GM21528 (cell line): ENCODE measurements around the gene LRRTM4.

Experiments used
- ATAC-seq: cut with Tn5 transposase; IDR thresholded peaks from one replicate; pipeline ENCODE4 v1.9.1; 2021; ENCODE audit warnings: mild to moderate bottlenecking, moderate library complexity; ENCODE audit not compliant: unreplicated experiment, low FRiP score

Gene LRRTM4

GRCh38 chr2:77328134-77328931, 193.8 kb downstream of the LRRTM4 start:
- ATAC-seq: no peak

GRCh38 chr2:77325395-77325794, 196.8 kb downstream of the LRRTM4 start:
- no peak for ATAC-seq

DNA sequence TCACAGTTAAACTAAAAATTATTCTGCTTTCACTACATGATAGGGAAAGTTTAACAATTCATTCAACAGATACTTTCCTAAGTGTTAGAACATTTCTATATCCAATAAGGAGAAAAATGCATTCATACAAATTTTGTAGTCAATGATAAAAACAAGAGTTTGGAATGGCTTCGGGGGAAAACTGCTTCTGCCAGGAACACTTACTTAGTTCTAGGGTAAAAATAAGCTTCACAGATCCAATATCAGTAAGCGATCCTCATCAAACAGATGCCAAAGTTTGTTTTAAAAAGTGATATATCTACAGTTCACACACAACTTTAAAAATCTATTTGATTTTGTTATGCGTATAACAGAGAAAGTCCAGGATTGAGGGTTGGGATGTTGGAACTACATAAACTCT, 199.7 kb downstream of the LRRTM4 start:
- ATAC-seq: no peak

GRCh38 chr2:77314721-77315120, 207.5 kb downstream of the LRRTM4 start:
- no peak for ATAC-seq

DNA sequence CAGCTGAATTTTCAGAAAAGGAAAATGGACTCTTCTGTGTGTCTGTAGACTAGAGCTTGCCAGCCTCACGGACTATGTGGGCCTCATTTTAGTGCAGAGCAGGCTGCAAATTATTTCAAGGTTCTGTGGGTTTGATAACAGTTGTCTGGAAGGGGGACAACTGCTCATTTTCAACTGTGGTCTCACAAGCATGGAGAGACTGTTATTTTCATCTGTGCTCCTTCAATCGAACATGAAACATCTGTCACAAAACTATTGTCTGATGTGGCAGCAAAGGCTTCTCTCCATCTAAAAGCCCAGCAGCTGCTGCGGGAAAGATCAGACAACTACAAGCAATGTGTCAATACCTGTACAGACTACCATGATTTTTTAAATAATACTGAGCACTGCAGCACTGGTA, 211.8 kb downstream of the LRRTM4 start:
- no peak for ATAC-seq

GRCh38 chr2:77309725-77310124, 212.5 kb downstream of the LRRTM4 start:
- ATAC-seq: no peak

GRCh38 chr2:77301441-77301840, 220.7 kb downstream of the LRRTM4 start:
- ATAC-seq: no peak

- no peak for ATAC-seq
Observed at GRCh38 chr2:77296791-77297190, 225.4 kb downstream of the LRRTM4 start.

GRCh38 chr2:77294474-77294873, 227.7 kb downstream of the LRRTM4 start:
- no peak for ATAC-seq

DNA sequence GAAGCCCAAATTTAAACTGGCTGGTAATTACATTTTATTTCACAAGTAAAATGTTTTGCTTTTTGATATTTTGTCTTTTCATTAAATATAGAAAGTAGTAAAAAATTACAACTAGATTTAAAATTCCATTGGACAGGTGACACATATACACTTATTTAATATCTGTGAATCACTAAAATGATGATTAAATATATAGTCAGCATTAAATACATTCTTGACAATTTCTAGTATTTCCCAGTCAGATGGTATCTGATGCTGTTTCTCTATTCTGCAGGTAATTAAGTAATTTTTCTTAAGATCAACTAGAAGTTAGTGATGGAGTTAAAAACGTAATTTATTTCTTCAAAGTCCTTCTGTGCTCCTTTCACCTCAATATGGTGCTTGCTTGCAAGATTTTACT, 237.8 kb downstream of the LRRTM4 start:
- no peak for ATAC-seq

GRCh38 chr2:77271262-77271661, 250.9 kb downstream of the LRRTM4 start:
- ATAC-seq: no peak

DNA sequence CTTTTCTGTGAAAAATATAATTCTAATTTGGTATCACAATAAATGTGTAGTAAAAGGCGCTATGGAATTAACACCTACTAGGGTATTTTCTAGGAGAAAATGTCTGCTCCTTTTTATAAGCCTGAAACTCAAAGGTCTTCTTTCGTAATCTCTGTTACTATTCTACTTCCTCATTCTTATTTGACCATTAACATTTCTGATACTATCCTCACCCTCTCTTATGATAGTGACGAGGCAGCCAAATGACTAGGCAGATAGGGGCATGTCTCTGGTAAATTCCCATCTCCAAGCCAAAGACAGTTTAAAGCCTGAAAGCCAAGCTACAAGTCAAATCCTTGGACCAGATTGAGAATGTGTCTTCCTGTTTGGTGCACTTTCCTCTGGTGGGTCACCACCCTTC, 251.7 kb downstream of the LRRTM4 start:
- no peak for ATAC-seq

DNA sequence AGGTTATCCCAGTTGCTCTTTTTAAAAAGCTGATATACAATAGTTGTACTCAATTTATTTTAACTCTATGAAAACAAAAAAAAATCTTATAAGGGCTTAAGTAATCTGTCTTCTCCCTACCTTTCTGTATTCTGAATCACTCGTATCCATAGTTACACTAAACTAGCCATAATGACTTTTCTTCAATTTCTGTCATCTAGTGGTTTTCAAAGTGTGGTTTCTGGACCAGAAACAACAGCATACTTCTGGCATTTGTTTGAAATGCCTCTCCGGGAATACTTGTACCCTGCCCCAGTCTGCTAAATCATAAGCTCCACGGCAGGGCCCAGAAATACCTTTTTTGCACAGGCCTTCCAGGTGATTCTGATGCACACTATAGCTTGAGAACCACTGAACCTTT, 253.6 kb downstream of the LRRTM4 start:
- ATAC-seq: no peak

DNA sequence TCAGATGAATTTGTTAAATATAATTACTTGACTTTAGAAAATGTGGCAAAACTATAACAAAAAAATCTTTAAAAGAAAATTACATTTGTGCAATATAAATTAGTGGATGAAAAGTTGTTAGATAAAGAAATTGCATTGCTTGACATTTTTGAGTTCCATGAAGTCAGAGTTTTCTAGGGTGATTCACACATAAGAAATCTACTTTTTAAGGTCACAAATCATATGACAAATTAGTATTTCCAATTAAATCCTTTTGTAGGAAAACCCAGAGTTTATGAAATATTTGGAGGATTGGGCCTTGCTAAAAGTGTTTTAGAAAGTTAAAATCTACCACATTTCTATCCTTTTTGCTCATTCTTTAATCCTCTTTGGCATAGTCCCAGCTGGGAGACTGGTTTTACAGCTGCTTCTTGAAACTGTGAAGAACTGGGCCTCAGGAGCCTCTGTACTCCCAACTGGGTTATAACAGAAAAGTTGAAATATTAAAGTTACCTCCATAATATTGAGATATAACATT, 289.2 kb downstream of the LRRTM4 start:
- no peak for ATAC-seq

GRCh38 chr2:77228391-77228790, 293.8 kb downstream of the LRRTM4 start:
- no peak for ATAC-seq

- no peak for ATAC-seq
Observed at GRCh38 chr2:77210725-77211124, 311.5 kb downstream of the LRRTM4 start.

DNA sequence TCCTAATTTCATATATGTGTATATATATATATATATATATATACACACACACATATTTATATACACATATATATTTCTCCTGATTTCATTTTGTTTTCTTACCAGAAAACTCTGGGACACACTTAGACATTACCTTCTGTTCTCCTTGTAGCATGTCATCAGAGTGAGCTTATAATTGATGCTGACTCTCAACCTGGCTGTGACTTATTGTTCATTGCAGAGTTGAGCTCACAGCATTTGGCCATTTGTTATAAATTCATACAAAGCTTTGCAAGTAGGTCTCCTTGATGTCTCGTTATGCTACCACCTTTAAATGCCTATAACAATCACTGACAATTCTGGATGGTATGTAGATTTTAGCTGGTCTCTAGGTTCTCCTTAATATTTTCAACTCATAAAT, 314.8 kb downstream of the LRRTM4 start:
- ATAC-seq: no peak

GRCh38 chr2:77201755-77202154, 320.4 kb downstream of the LRRTM4 start:
- ATAC-seq: no peak

DNA sequence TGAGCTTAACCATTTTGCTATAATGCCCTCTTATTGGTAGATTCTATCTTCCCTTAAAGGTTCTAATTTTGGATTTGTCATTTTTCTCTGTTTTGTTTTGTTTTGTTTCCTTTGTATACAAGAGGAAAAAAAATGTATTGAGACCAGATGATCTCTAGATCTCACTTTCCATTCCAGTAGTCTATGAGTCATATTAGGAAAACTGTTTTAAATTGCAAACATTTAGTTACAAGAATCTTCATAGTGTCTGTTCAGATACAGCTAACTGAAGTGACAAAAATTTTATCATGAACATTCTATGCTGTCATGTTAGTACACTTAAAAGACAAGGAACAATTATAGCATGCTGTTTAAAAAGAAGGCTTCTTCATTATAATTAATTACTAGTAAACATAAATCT, 322.8 kb downstream of the LRRTM4 start:
- no peak for ATAC-seq

GRCh38 chr2:77193858-77194448, 328.2 kb downstream of the LRRTM4 start:
- no peak for ATAC-seq

- no peak for ATAC-seq
Observed at GRCh38 chr2:77192811-77193289, 329.3 kb downstream of the LRRTM4 start.

DNA sequence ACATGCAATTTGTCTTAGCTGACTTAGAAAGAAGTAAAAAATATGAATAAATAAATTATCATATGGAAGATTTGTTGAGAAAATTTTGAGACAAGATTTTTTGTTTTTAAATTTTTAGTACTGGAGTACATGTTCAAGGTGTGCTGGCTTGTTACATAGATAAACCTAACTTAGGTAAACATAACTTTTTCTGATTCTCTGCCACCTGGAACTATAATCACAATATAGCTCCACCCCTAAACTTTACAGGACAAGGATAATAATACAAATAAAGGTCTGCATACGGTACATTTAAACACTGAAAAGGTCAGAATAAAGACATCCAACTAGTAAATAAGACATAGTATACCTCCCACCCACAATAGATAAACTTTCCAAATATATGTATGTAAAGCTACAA, 330.5 kb downstream of the LRRTM4 start:
- ATAC-seq: no peak
